ENCODE data around the gene NFKBIE. TPM values are rescaled to one million over a fixed set of nuclear protein-coding genes. Genes with fewer than 3 reads are reported as not detected.

Gene NFKBIE
- total and polyA plus RNA-seq, 2 of the 13 experiments (the other 11 are each of a cell fraction or from before 2014, with no cell fraction given) = 6.7 to 14.5 TPM

GRCh38 chr6:44289726-44290260 is 24.4 kb upstream of the NFKBIE start:
- no peaks in the 10 kb centered on the region for H3K4me1 ChIP-seq (ENCODE audit: insufficient read depth, low read length)
- TF ChIP-seq YEATS4 (CRISPR knock-in tag; IDR thresholded peaks at IDR 0.05; ENCODE audit: borderline replicate concordance) = no peak
- no peak for TF ChIP-seq KMT2B (CRISPR knock-in tag; IDR thresholded peaks at IDR 0.05)
- 0 out of 2 replicates have a peak, but pooled peaks have one; percentile 16 for TF ChIP-seq CEBPB (IDR thresholded peaks at IDR 0.05; ENCODE audit: borderline replicate concordance, low read depth, low read length)
- H2AFZ ChIP-seq (ENCODE audit: low read length) = no peak overlapping the region
- H3K9me3 ChIP-seq (ENCODE audit: low read length) = no peaks in the 10 kb centered on the region
- no peak overlapping the region for H3K4me3 ChIP-seq (replicated peaks in 1 of 3; ENCODE audit: insufficient read depth in 1 of 3, low read depth in 2 of 3, low read length in 3 of 3)
- WGBS (ENCODE audit: low lambda C conversion rate) = 10% methylated on average over 7 of the region's 7 CpGs
- H3K79me2 ChIP-seq (ENCODE audit: insufficient read depth, low read length) = no peaks in the 10 kb centered on the region
- H3K4me2 ChIP-seq (ENCODE audit: low read depth, low read length) = no peak overlapping the region
- intact Hi-C loops (cut with micrococcal nuclease; ENCODE audit: unreplicated experiment) = no loop called here
- in situ Hi-C loops (cut with HindIII; ENCODE audit: extremely low pct_ligation_motif_present, low pct_unique_long_range_greater_than_20kb) = no loop called here
- DNase-seq (ENCODE audit: low spot score) (no peak), FAIRE-seq (no peak), ATAC-seq (no peak)
- no TSS peak for BruUV-seq (replicated peaks)
- H3K36me3 ChIP-seq (replicated peaks in 1 of 2; ENCODE audit: control insufficient read depth in 1 of 2, insufficient read depth in 2 of 2, low read length in 2 of 2) = no peaks in the 10 kb centered on the region
- no peak overlapping the region for H3K27ac ChIP-seq (ENCODE audit: extremely low read length, insufficient read depth, low read length)
- ChIA-PET POLR2A (no interaction called here), CTCF (ENCODE audit: low intra/inter-chr PET ratio, low total read pairs) (no interaction called here)
- H3K9ac ChIP-seq (ENCODE audit: insufficient read depth, low read depth, low read length) = no peak overlapping the region
- H3K27me3 ChIP-seq (ENCODE audit: control insufficient read depth in 1 of 2, insufficient read depth in 2 of 2, low read length in 2 of 2) = peaks cover 6 to 71% of the 10 kb centered on the region in 2 experiments
- H4K20me1 ChIP-seq (ENCODE audit: insufficient read depth, low read length) = no peaks in the 10 kb centered on the region; the same call in 1 of the 2 replicates

DNA sequence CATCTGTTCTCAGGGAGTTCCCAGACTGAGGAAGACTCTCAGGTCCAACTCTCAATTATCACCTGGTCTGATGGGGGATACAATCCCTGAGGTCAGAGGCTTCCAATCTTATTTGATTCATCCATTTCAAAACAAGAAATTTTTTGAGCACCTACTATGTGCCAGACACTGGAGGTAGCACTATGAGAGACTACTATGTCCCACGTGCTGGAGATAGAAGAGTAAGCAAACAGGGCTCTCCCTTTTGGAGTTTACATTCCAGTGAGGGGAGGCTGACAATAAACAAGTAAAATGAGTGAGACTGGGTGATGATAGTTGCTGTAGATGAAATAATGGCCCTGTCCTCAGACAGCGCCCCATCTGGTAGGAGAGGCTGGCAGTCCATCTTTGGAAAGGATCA is 21.4 kb upstream of the NFKBIE start:
- Histone ChIP-seq H3K9ac (ENCODE audit: insufficient read depth, low read depth, low read length) (no peak overlapping the region), H2AFZ (ENCODE audit: low read length) (no peak overlapping the region), H3K79me2 (ENCODE audit: insufficient read depth, low read length) (no peaks in the 10 kb centered on the region), H4K20me1 (ENCODE audit: insufficient read depth, low read length) (no peaks in the 10 kb centered on the region; the same call in 1 of the 2 replicates), H3K9me3 (ENCODE audit: low read length) (no peaks in the 10 kb centered on the region), H3K27ac (ENCODE audit: extremely low read length, insufficient read depth, low read length) (no peak overlapping the region), H3K36me3 (replicated peaks in 1 of 2; ENCODE audit: control insufficient read depth in 1 of 2, insufficient read depth in 2 of 2, low read length in 2 of 2) (no peaks in the 10 kb centered on the region), H3K4me3 (replicated peaks in 1 of 3; ENCODE audit: insufficient read depth in 1 of 3, low read depth in 2 of 3, low read length in 3 of 3) (no peak overlapping the region), H3K4me2 (ENCODE audit: low read depth, low read length) (no peak overlapping the region), H3K27me3 (ENCODE audit: control insufficient read depth in 1 of 2, insufficient read depth in 2 of 2, low read length in 2 of 2) (peaks cover 6 to 80% of the 10 kb centered on the region in 2 experiments), H3K4me1 (ENCODE audit: insufficient read depth, low read length) (no peaks in the 10 kb centered on the region)
- ChIA-PET POLR2A (no interaction called here), CTCF (ENCODE audit: low intra/inter-chr PET ratio, low total read pairs) (no interaction called here)
- FAIRE-seq (no peak), DNase-seq (ENCODE audit: low spot score) (no peak), ATAC-seq (no peak; the same call in 2 of the 3 replicates)
- no peak for TF ChIP-seq ZNF101 (CRISPR knock-in tag; IDR thresholded peaks at IDR 0.05; ENCODE audit: borderline replicate concordance, low read depth)
- peak; percentile 83 for TF ChIP-seq ZKSCAN1 (IDR thresholded peaks at IDR 0.05; ENCODE audit: low read length)
- intact Hi-C loops (cut with micrococcal nuclease; ENCODE audit: unreplicated experiment) (no loop called here), in situ Hi-C loops (cut with HindIII; ENCODE audit: extremely low pct_ligation_motif_present, low pct_unique_long_range_greater_than_20kb) (no loop called here)
- 5% methylated on average over 2 of the region's 2 CpGs for WGBS (ENCODE audit: low lambda C conversion rate)
- no TSS peak for BruUV-seq (replicated peaks)

Data from HepG2 (cell line).